ENCODE results near the gene PRRC2C.

- TF ChIP-seq TAF1 (IDR thresholded peaks at IDR 0.05; ENCODE audit: borderline replicate concordance, insufficient read depth, low read length) (no peak), POLR2AphosphoS5 (IDR thresholded peaks at IDR 0.05; ENCODE audit: low read depth, low read length) (no peak), SIN3A (IDR thresholded peaks at IDR 0.05; ENCODE audit: borderline replicate concordance, insufficient read depth, low read length) (no peak), REST (IDR thresholded peaks at IDR 0.05; ENCODE audit: insufficient read depth in 1 of 2, low read depth in 2 of 2, low read length in 2 of 2) (no peak), FOXP2 (optimal IDR thresholded peaks at IDR 0.05; ENCODE audit: borderline replicate concordance, extremely low read depth, extremely low read length, insufficient read depth) (no peak)
Observed at GRCh38 chr1:171455967-171456366, 29.4 kb upstream of the PRRC2C start.

All from PFSK-1 (cell line).